Naive thymus-derived CD4-positive, alpha-beta T cell (primary cell): ENCODE measurements around the gene FBXL12. TPM values are rescaled to one million over a fixed set of nuclear protein-coding genes. Genes with fewer than 3 reads are reported as not detected.
"Not testable (repeated sequence)": the region's sequence is repeated elsewhere in the genome, so short reads cannot be mapped to it uniquely, and the experiment has no call there.

ENCODE experiments used
- ATAC-seq: fragments of 150-1000 bp; cut with Tn5 transposase; 2 replicates; pipeline ENCODE4 v1.10.0; 2021; ENCODE audit warnings: mild to moderate bottlenecking, moderate library complexity
- CTCF ChIA-PET: fragments of 350-600 bp; sonication (Branson Sonifier 250); formaldehyde crosslinking; loops from one replicate; lab custom pipeline; 2021; ENCODE audit warnings: antibody characterized with exemption; lab: Charles Lee
- POLR2A ChIA-PET: fragments of 350-600 bp; sonication (Branson Sonifier 250); formaldehyde crosslinking; loops from one replicate; lab custom pipeline; 2021; ENCODE audit warnings: antibody characterized with exemption, inconsistent platforms; lab: Charles Lee
- DNase-seq, 9 donors: peaks; one replicate each; pipeline versions ENCODE4 v3.0.0 to v3.0.0-alpha.2; 2020 to 2022; ENCODE audit warnings: mixed read lengths in 1 of 9
- H3K27ac ChIP-seq: one replicate; pipeline ENCODE4 v1.7.0; 2013; ENCODE audit warnings: mild to moderate bottlenecking, low read depth, low read length, moderate library complexity
- H3K27me3 ChIP-seq, 2 donors: one replicate each; pipeline ENCODE4 v1.7.0; 2013; ENCODE audit warnings: low read length in 2 of 2, mild to moderate bottlenecking in 2 of 2, moderate library complexity in 2 of 2; ENCODE audit not compliant: control insufficient read depth in 2 of 2, insufficient read depth in 2 of 2
- H3K36me3 ChIP-seq, 3 experiments: 1 replicate in 2 of 3; 2 replicates in 1 of 3; pipeline ENCODE4 v1.7.0; 2013; ENCODE audit warnings: low read length in 3 of 3, mild to moderate bottlenecking in 3 of 3, moderate library complexity in 1 of 3; ENCODE audit not compliant: insufficient read depth in 3 of 3, control insufficient read depth in 2 of 3
- H3K4me1 ChIP-seq, 2 donors: one replicate each; pipeline ENCODE4 v1.7.0; 2013; ENCODE audit warnings: low read length in 2 of 2, mild to moderate bottlenecking in 2 of 2, moderate library complexity in 1 of 2; ENCODE audit not compliant: control insufficient read depth in 2 of 2, insufficient read depth in 2 of 2
- H3K4me3 ChIP-seq: 2 replicates; pipeline ENCODE4 v1.7.0; 2013; ENCODE audit warnings: mild to moderate bottlenecking, low read length
- H3K9me3 ChIP-seq, 3 experiments: 1 replicate in 2 of 3; 2 replicates in 1 of 3; pipeline ENCODE4 v1.7.0; 2013; ENCODE audit warnings: low read length in 3 of 3; ENCODE audit not compliant: control insufficient read depth in 2 of 3
- H3K27ac Mint-ChIP-seq, 9 donors: one replicate each; pipeline ENCODE4 v1.8.0; 2020 to 2022; ENCODE audit warnings: mixed read lengths in 9 of 9, mild to moderate bottlenecking in 8 of 9, moderate library complexity in 5 of 9, inconsistent platforms in 2 of 9
- H3K27me3 Mint-ChIP-seq, 5 donors: one replicate each; pipeline ENCODE4 v1.8.0; 2021 to 2022; ENCODE audit warnings: mixed read lengths in 5 of 5, mild to moderate bottlenecking in 1 of 5
- H3K36me3 Mint-ChIP-seq, 5 donors: one replicate each; pipeline ENCODE4 v1.8.0; 2020 to 2022; ENCODE audit warnings: mixed read lengths in 5 of 5, mild to moderate bottlenecking in 3 of 5, inconsistent platforms in 1 of 5
- H3K4me1 Mint-ChIP-seq, 7 donors: one replicate each; pipeline ENCODE4 v1.8.0; 2020 to 2022; ENCODE audit warnings: mixed read lengths in 7 of 7, mild to moderate bottlenecking in 3 of 7, inconsistent platforms in 1 of 7
- H3K4me3 Mint-ChIP-seq, 10 donors: one replicate each; pipeline ENCODE4 v1.8.0; 2020 to 2022; ENCODE audit warnings: mild to moderate bottlenecking in 10 of 10, mixed read lengths in 10 of 10, moderate library complexity in 6 of 10, inconsistent platforms in 2 of 10
- H3K9me3 Mint-ChIP-seq, 11 donors: one replicate each; pipeline ENCODE4 v1.8.0; 2020 to 2022; ENCODE audit warnings: mixed read lengths in 11 of 11, mild to moderate bottlenecking in 4 of 11, inconsistent platforms in 1 of 11, moderate library complexity in 1 of 11
- intact Hi-C, 2 donors: fragments of 100-400 bp; cut with micrococcal nuclease; formaldehyde crosslinking; loops; one replicate each; pipeline ENCODE4 v1.15.1; 2023
- polyA plus RNA-seq, 2 donors: library from polyadenylated mRNA; unstranded; fragments of 300-500 nt; fragmentation: Illumina TruSeq; gene quantifications; one replicate each; pipeline ENCODE4 v1.2.3, GENCODE V29; 2021
- total RNA-seq, 6 experiments: library from RNA in 5 of 6; stranded (reverse) in 5 of 6; gene quantifications; 1 replicate in 5 of 6; 2 replicates in 1 of 6; pipeline ENCODE4 v1.2.3 and lab custom pipeline; 2021 to 2026

FBXL12 gene
- total and polyA plus RNA-seq, 7 experiments from 2014 or later = 8.5 to 36.2 (median 32.4) TPM

GRCh38 chr19:9847087-9847671, 28.3 kb upstream of the FBXL12 start:
- ChIA-PET POLR2A (interaction anchor here (0.6 to 1.9 kb wide), 2 partner anchors 19 to 20 kb away, joined by 6 to 7 read pairs; partner anchors contain the start of gene UBL5), CTCF (interaction anchor here (0.9 to 2.6 kb wide), 3 partner anchors 11 to 70 kb away, joined by 3 to 13 read pairs (median 12); no protein-coding TSS in a partner anchor)

GRCh38 chr19:9843626-9844273, 24.9 kb upstream of the FBXL12 start:
- peaks cover 10 to 51% (median 20%) of the 10 kb centered on the region in 5 donors for H3K36me3 Mint-ChIP-seq
- intact Hi-C loops = not testable (repeated sequence)

More at GRCh38 chr19:9847087-9847671, 28.3 kb upstream of the FBXL12 start:
- Histone ChIP-seq H3K36me3 (peaks cover 0 to 95% (median 10%) of the 10 kb centered on the region in 3 experiments), H3K27me3 (no peaks in the 10 kb centered on the region), H3K4me3 (no peak overlapping the region), H3K27ac (no peak overlapping the region), H3K9me3 (peaks cover 0 to 3% (median 0%) of the 10 kb centered on the region in 3 experiments), H3K4me1 (no peaks in the 10 kb centered on the region)
- peaks cover 3 to 35% (median 15%) of the 10 kb centered on the region in 5 donors for H3K36me3 Mint-ChIP-seq
- peaks cover 3 to 49% (median 25%) of the 10 kb centered on the region in 7 donors for H3K4me1 Mint-ChIP-seq
- peaks cover 0 to 2% (median 0%) of the 10 kb centered on the region in 11 donors for H3K9me3 Mint-ChIP-seq
- intact Hi-C loops = loop anchor here in 1 of 2 donors (5.0 kb wide), 1 partner anchor 155 kb away; no protein-coding TSS in a partner anchor
- peak overlapping the region in 3 of 9 donors; percentile 65 to 73 (median 70) for H3K27ac Mint-ChIP-seq
- H3K27me3 Mint-ChIP-seq = no peaks in the 10 kb centered on the region
- peak overlapping the region in 1 of 10 donors; percentile 56 for H3K4me3 Mint-ChIP-seq
- peak; percentile 47 for ATAC-seq
- no peak for DNase-seq

GRCh38 chr19:9842834-9843625, 24.2 kb upstream of the FBXL12 start:
- intact Hi-C loops = no loop called here
- Histone ChIP-seq H3K36me3 (peaks cover 0 to 98% (median 15%) of the 10 kb centered on the region in 3 experiments), H3K27me3 (no peaks in the 10 kb centered on the region), H3K27ac (no peak overlapping the region), H3K9me3 (peaks cover 0 to 3% (median 0%) of the 10 kb centered on the region in 3 experiments), H3K4me1 (no peaks in the 10 kb centered on the region), H3K4me3 (no peak overlapping the region)
- Mint-ChIP-seq H3K4me3 (no peak overlapping the region), H3K9me3 (peaks cover 0 to 2% (median 0%) of the 10 kb centered on the region in 11 donors), H3K4me1 (peaks cover 17 to 43% (median 24%) of the 10 kb centered on the region in 7 donors), H3K27me3 (no peaks in the 10 kb centered on the region), H3K27ac (peak overlapping the region in 1 of 9 donors; percentile 70), H3K36me3 (peaks cover 10 to 52% (median 20%) of the 10 kb centered on the region in 5 donors)
- DNase-seq (no peak), ATAC-seq (no peak)
- CTCF ChIA-PET = no interaction called here
- POLR2A ChIA-PET = interaction anchor here (1.1 kb wide), 1 partner anchor 15 kb away, joined by 3 read pairs; no protein-coding TSS in a partner anchor

More at GRCh38 chr19:9843626-9844273, 24.9 kb upstream of the FBXL12 start:
- ATAC-seq, H3K9me3 Mint-ChIP-seq, H3K27ac ChIP-seq, H3K4me3 ChIP-seq, H3K27me3 Mint-ChIP-seq, DNase-seq, H3K27ac Mint-ChIP-seq, H3K4me1 ChIP-seq, H3K4me3 Mint-ChIP-seq, CTCF ChIA-PET, H3K9me3 ChIP-seq, H3K27me3 ChIP-seq: not testable (repeated sequence)
- H3K36me3 ChIP-seq = peaks cover 0 to 98% (median 15%) of the 10 kb centered on the region in 3 experiments
- POLR2A ChIA-PET = interaction anchor here (0.6 to 1.1 kb wide), 2 partner anchors 14 to 18 kb away, joined by 3 read pairs; no protein-coding TSS in a partner anchor
- H3K4me1 Mint-ChIP-seq = peaks cover 16 to 40% (median 22%) of the 10 kb centered on the region in 7 donors

- H3K4me1 Mint-ChIP-seq = peaks cover 15 to 32% (median 28%) of the 10 kb centered on the region in 7 donors
- POLR2A ChIA-PET = interaction anchor here (0.7 to 2.1 kb wide), 2 partner anchors 12 to 541 kb away, joined by 3 to 7 read pairs; partner anchors contain the start of genes TYK2 and UBL5
Observed at GRCh38 chr19:9839415-9839814, 20.5 kb upstream of the FBXL12 start.

GRCh38 chr19:9838324-9838723, 19.4 kb upstream of the FBXL12 start:
- Histone ChIP-seq H3K4me3 (no peak overlapping the region), H3K27ac (no peak overlapping the region), H3K27me3 (no peaks in the 10 kb centered on the region), H3K4me1 (peaks cover 10 to 11% of the 10 kb centered on the region in 2 donors), H3K9me3 (peaks cover 0 to under 1% (median 0%) of the 10 kb centered on the region in 3 experiments), H3K36me3 (peaks cover 0 to 55% (median 6%) of the 10 kb centered on the region in 3 experiments)
- Mint-ChIP-seq H3K27me3 (no peaks in the 10 kb centered on the region), H3K36me3 (peaks cover 7 to 29% (median 15%) of the 10 kb centered on the region in 5 donors), H3K4me1 (peaks cover 15 to 33% (median 28%) of the 10 kb centered on the region in 7 donors), H3K4me3 (no peak overlapping the region), H3K9me3 (peaks cover 0 to under 1% (median 0%) of the 10 kb centered on the region in 11 donors), H3K27ac (peak overlapping the region in 2 of 9 donors; percentile 41 to 58)
- no peak for DNase-seq
- no peak for ATAC-seq
- CTCF ChIA-PET = interaction anchor here (0.8 kb wide), 1 partner anchor 77 kb away, joined by 5 read pairs; no protein-coding TSS in a partner anchor
- intact Hi-C loops = no loop called here
- POLR2A ChIA-PET = interaction anchor here (0.9 kb wide), 1 partner anchor 20 kb away, joined by 3 read pairs; no protein-coding TSS in a partner anchor

More at GRCh38 chr19:9839415-9839814, 20.5 kb upstream of the FBXL12 start:
- Mint-ChIP-seq H3K27me3 (no peaks in the 10 kb centered on the region), H3K27ac (no peak overlapping the region), H3K9me3 (peaks cover 0 to 2% (median 0%) of the 10 kb centered on the region in 11 donors), H3K4me3 (no peak overlapping the region), H3K36me3 (peaks cover 10 to 37% (median 17%) of the 10 kb centered on the region in 5 donors)
- DNase-seq (no peak), ATAC-seq (no peak)
- peaks cover 0 to 3% (median 0%) of the 10 kb centered on the region in 3 experiments for H3K9me3 ChIP-seq
- no peak overlapping the region for H3K27ac ChIP-seq
- no peak overlapping the region for H3K4me3 ChIP-seq
- H3K36me3 ChIP-seq = peaks cover 0 to 66% (median 11%) of the 10 kb centered on the region in 3 experiments
- H3K4me1 ChIP-seq = peaks cover 10 to 11% of the 10 kb centered on the region in 2 donors
- CTCF ChIA-PET = no interaction called here
- intact Hi-C loops = no loop called here
- no peaks in the 10 kb centered on the region for H3K27me3 ChIP-seq
